AG09319 (cell line): Measurements from ENCODE around the gene SLC27A4.
A peak's percentile ranks its signal among the peaks of the same experiment; 100 is the strongest.

ENCODE experiments used
- DNase-seq: peaks from one replicate; pipeline ENCODE4 v3.0.0-alpha.2; 2010; ENCODE audit warnings: low read depth; ENCODE audit errors: extremely low read depth
- TF ChIP-seq, protein P1 (sequence below): IDR thresholded peaks from 2 replicates; pipeline ENCODE4 v1.5.1; 2011; ENCODE audit warnings: low read depth, mild to moderate bottlenecking, inconsistent platforms, low read length, moderate library complexity

The SLC27A4 gene

DNA sequence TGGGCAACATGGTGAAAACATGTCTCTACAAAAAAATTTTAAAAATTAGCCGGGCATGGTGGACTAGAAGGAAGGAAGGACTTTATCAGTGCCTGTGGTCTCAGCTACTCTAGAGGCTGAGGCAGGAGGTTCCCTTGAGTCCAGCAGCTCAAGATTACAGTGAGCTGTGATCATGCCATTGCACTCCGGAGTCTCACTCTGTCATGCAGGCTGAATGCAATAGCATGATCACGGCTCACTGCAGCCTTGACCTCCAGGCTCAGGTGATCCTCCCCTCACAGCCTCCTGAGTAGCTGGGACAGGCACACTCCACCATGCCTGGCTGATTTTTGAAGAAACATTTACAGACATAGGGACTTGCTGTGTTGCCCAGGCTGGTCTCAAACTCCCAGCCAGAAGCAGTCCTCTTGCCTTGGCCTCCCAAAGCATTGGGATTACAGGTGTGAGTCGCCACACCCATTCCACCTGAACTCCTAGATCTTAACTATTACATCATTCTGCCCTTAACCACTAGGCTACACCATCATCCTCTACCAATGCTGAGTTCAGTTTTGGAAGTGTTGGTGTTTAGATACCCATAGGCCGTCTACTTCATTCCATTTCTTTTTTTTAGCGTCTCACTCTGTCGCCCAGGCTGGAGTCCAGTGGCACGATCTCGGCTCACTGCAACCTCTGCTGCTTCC lies 28.8 kb downstream of the SLC27A4 start:
- TF ChIP-seq, protein P1, sequence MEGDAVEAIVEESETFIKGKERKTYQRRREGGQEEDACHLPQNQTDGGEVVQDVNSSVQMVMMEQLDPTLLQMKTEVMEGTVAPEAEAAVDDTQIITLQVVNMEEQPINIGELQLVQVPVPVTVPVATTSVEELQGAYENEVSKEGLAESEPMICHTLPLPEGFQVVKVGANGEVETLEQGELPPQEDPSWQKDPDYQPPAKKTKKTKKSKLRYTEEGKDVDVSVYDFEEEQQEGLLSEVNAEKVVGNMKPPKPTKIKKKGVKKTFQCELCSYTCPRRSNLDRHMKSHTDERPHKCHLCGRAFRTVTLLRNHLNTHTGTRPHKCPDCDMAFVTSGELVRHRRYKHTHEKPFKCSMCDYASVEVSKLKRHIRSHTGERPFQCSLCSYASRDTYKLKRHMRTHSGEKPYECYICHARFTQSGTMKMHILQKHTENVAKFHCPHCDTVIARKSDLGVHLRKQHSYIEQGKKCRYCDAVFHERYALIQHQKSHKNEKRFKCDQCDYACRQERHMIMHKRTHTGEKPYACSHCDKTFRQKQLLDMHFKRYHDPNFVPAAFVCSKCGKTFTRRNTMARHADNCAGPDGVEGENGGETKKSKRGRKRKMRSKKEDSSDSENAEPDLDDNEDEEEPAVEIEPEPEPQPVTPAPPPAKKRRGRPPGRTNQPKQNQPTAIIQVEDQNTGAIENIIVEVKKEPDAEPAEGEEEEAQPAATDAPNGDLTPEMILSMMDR, result no peak
- DNase-seq, result no peak

DNA sequence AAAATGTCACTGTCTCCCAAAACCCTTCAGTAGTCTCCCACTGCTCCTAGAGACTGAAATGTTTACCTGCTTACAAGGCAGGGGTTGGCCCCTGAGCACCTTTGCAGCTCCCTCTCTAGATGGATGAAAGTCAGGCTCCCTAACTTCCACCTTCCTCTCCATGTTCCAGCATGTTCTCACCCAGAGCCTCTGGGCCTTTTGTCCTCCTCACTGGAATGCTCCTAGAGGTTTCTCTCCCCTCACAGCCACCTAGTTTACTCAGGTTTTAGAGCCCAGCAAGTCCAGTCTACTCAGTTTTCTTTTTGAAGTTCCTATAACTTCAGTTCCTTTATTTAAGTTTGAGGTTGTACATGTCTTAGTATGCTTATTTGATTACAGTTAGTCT lies 30.0 kb downstream of the SLC27A4 start:
- DNase-seq, result no peak
- TF ChIP-seq, protein P1, result no peak

DNA sequence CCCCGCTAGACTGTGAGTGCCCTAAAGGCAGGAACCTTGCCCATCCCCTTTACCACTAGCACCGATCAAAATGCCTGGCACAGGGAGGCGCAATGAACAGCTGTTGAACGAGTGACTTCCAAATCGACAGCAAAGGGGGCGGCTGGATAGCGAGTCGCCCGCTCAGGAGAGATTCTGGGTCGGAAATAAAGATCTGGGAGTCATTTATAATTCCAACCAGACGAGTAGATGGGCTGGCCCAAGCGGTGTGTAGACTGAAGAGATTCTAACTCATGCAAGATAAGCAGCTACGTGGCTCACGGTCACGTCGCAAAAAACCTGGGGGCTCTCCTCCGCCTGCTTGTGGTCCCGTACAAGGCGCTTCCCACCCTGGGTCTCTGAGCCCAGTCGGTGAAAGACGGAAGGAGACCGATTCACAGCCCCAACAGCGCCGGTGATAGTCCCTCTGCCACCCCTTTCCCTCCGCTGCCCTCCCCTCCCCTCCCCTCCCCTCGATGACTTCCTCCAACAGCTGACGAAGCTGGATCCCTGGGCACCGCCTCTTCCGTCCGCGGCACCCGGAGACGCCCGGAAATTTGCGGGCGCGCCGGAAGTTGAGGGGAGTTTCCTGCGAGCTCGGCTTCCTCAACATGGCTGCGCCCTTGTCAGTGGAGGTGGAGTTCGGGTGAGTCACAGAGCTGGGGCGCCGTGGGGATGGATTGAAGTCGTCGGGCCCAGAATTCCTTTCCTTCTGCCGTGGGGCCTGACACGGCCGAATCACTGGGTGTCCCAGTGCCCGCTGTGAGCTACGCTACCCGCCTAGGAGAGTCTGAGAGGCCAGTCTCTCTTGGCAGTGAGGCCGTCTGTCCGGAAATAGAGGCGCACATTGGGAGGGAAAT lies 30.7 kb downstream of the SLC27A4 start, which contains the start of gene URM1:
Gene URM1, plus strand, starts transcription at position 623 of the 878 bp plus-strand sequence. Its CDS starts 7 bp downstream, at position 630.
- TF ChIP-seq, protein P1, result peak; percentile 31
- peak; percentile 82 for DNase-seq

DNA sequence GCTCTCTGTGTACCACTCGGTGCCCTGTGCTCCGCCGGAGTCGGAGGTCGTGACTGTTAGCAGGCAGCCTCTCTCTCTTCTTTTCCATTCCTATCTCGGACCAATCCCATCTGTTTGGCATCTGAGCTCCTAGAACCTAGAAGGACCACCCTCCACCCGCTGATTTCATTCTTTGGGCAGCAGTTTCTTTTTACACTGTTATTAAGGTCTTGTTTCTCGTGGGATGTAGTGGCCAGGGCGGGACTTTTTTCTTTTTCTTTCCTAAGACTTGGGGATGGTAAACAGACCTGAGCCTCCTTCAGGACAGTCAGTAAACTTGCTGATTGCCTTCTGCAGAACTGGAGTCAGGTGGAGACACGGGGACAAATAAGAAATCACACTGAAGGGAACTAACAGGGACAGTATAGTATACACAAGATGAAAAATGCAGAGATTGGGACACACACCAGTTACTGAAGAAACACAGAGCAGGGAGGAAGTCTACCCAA lies 31.3 kb downstream of the SLC27A4 start:
- DNase-seq, result no peak
- TF ChIP-seq, protein P1, result no peak

DNA sequence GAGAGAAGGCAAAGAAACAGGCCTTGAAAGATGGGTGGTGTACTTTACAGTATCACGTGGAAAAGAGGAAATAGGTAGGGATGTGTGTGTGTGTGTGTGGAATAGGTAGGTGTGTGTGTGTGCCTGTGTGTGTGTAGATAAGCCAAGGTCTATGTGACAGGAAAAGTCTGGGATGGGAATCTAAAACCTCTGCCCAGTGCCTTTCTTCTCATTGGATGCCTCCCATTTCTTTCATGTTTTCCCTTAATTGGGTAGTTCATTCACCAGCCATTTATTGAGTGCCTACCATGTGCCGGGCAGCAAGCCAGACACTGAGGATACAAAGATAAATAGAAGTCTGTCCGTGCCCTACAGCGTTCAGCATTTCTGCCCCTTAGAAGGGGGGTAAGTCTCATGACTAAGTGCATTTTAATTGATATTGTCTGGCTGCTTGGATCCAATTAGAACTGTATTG lies 31.9 kb downstream of the SLC27A4 start:
- no peak for DNase-seq
- TF ChIP-seq, protein P1, result no peak

DNA sequence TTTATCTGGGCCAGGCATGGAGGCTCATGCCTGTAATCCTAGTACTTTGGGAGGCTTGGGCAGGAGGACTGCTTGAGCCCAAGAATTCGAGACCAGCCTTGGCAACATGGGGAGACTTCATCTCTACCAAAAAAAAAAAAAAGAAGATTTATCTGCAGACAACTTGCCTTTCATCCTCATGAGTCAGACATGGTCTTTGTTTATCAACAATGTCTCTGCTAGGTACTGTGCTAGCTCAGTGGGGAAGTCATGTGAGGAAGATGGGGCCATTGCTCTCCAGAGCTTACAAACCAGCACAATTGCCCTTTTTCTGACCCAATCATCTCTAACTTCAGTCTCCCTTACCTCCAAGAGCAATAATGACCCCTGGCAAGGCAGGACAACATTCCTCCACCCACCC lies 32.5 kb downstream of the SLC27A4 start:
- no peak for DNase-seq
- TF ChIP-seq, protein P1, result no peak

DNA sequence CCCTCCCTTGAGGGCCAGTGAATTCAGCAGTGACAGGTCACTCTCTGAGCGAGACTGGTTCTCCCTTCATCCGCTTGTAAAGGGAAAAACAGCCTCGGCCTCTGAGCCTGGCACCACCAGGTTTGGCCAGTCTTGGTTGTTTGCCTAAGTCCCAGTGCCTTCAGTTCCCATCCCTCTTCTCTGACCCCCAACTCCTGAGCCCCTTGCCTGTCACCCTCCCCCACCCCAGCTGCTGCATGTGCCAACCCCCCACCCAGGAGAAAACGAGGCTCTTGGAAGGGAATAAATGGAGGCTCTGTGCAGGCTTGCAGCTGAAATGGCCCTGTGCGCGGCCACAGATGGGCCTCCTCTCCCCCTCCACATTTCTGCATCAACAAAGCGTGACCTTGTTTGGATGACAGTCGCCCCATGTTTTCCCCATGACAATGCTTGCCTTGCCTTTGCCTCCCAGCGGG lies 33.9 kb downstream of the SLC27A4 start:
- TF ChIP-seq, protein P1, result no peak
- no peak for DNase-seq
